Activated naive CD8-positive, alpha-beta T cell (primary cell): Measurements from ENCODE around the gene KIAA1671.

ENCODE experiments used
- H3K27ac Mint-ChIP-seq: one replicate; pipeline ENCODE4 v1.8.0; 2021; ENCODE audit warnings: mixed read lengths
- H3K27me3 Mint-ChIP-seq: one replicate; pipeline ENCODE4 v1.8.0; 2021; ENCODE audit warnings: mixed read lengths
- H3K36me3 Mint-ChIP-seq: one replicate; pipeline ENCODE4 v1.8.0; 2021; ENCODE audit warnings: mixed read lengths
- H3K4me1 Mint-ChIP-seq: one replicate; pipeline ENCODE4 v1.8.0; 2021; ENCODE audit warnings: low read depth, mixed read lengths
- H3K4me3 Mint-ChIP-seq: one replicate; pipeline ENCODE4 v1.8.0; 2021; ENCODE audit warnings: mild to moderate bottlenecking, mixed read lengths
- H3K9me3 Mint-ChIP-seq: one replicate; pipeline ENCODE4 v1.8.0; 2021; ENCODE audit warnings: low read depth, mixed read lengths

The KIAA1671 gene

DNA sequence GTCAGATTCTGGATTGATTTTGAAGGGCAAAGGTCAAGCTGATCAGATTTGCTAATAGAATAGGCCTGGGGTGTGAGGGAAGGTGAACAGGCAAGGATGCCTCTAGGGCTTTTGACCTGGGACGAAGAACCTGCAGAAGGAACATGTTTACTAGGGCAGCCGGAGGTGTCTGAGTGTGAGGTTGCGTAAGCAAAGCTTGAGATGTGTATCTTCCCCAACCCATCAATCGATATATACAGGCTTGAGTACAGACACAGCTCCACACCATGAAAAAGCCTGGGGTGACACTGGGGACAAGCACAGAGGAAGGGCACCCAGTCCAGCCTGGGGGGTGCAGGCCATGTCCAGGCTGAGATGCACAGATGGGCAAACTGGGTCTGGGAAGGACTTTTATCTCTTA lies 7.1 kb upstream of the KIAA1671 start:
- H3K27ac Mint-ChIP-seq: no peak overlapping the region
- H3K4me1 Mint-ChIP-seq: no peaks in the 10 kb centered on the region
- no peaks in the 10 kb centered on the region for H3K9me3 Mint-ChIP-seq
- no peaks in the 10 kb centered on the region for H3K36me3 Mint-ChIP-seq
- H3K27me3 Mint-ChIP-seq: peaks cover 24% of the 10 kb centered on the region
- H3K4me3 Mint-ChIP-seq: no peak overlapping the region

DNA sequence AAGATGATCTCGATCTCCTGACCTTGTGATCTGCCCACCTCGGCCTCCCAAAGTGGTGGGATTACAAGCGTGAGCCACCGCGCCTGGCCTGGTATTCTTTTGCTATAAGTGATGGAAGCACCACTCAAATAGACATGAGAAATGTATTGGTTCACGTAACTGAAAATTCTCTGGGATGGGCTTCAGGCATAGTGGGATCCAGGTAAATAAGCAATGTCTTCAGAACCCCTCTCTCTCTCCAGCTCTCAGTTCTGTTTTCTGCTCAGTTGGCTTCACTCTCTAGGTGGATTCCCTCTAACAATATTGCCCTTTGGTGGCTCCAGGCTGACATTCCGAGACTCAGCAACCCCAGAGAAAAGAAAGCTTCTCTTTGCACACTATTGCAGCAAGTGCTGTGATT lies 5.1 kb upstream of the KIAA1671 start:
- no peaks in the 10 kb centered on the region for H3K36me3 Mint-ChIP-seq
- no peak overlapping the region for H3K27ac Mint-ChIP-seq
- peaks cover 4% of the 10 kb centered on the region for H3K4me1 Mint-ChIP-seq
- H3K9me3 Mint-ChIP-seq: no peaks in the 10 kb centered on the region
- H3K27me3 Mint-ChIP-seq: peaks cover 30% of the 10 kb centered on the region
- H3K4me3 Mint-ChIP-seq: no peak overlapping the region

DNA sequence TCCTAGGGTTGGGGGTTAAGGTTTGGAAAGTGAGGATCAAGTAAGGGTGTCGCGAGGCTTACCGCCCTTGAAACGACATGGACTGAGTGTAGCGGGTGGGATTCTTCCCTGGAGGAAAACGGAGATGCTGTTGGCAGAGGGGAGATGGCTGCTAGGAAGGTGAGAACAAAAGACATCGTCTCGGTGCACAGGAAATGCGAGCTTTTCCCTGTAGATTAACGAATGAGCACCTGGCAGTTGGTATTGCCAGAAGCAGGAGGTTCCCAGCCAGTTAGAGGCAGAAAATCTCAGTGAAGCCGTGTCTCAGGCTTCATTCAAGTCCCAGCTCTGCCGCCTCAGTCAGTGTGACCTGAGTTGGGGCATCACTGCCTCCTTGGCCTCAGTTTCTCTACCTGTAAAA lies 4.6 kb upstream of the KIAA1671 start:
- no peak overlapping the region for H3K4me3 Mint-ChIP-seq
- H3K27me3 Mint-ChIP-seq: peaks cover 30% of the 10 kb centered on the region
- no peaks in the 10 kb centered on the region for H3K36me3 Mint-ChIP-seq
- no peak overlapping the region for H3K27ac Mint-ChIP-seq
- H3K4me1 Mint-ChIP-seq: peaks cover 4% of the 10 kb centered on the region
- H3K9me3 Mint-ChIP-seq: no peaks in the 10 kb centered on the region

DNA sequence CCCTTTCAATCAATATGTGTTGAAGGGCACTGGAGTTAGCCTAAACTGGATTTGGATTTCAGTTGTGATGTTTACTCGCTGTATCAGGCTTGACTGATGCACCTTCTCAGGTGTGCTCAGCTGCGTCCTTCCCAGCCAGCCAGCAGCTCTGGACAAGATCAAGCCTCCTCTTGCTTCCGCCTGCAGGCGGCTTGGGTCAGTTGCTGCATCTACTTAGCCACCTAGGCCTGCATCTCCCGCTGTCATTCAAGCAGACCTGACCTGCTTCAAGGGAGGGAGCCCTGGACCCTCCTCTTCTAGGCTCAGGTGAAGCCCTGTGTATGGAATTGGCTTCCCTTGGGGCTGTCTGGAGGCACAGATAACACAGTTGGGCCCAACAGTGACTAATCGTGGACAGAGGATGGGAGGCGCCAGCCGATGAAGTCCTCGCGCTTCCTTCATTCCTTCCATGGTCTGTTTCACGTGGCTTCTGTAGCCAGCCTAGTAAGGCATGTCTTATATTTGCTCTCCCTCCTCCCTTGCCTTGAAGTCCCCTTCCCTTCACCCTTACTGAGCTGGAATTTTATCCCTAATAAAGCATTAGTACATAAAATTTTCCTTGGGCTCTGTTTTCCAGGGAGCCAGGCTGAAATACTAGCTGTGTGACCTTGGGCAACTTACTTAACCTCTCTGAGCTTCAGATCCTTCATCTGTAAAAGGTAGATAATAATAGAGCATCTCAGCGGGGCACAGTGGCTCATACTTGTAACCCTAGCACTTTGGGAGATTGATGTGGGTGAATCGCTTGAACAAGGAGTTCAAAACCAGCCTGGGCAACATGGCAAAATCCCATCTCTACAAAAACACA lies 3.9 kb upstream of the KIAA1671 start:
- no peaks in the 10 kb centered on the region for H3K36me3 Mint-ChIP-seq
- no peak overlapping the region for H3K27ac Mint-ChIP-seq
- no peaks in the 10 kb centered on the region for H3K9me3 Mint-ChIP-seq
- no peak overlapping the region for H3K4me3 Mint-ChIP-seq
- H3K27me3 Mint-ChIP-seq: peaks cover 32% of the 10 kb centered on the region
- peaks cover 8% of the 10 kb centered on the region for H3K4me1 Mint-ChIP-seq

DNA sequence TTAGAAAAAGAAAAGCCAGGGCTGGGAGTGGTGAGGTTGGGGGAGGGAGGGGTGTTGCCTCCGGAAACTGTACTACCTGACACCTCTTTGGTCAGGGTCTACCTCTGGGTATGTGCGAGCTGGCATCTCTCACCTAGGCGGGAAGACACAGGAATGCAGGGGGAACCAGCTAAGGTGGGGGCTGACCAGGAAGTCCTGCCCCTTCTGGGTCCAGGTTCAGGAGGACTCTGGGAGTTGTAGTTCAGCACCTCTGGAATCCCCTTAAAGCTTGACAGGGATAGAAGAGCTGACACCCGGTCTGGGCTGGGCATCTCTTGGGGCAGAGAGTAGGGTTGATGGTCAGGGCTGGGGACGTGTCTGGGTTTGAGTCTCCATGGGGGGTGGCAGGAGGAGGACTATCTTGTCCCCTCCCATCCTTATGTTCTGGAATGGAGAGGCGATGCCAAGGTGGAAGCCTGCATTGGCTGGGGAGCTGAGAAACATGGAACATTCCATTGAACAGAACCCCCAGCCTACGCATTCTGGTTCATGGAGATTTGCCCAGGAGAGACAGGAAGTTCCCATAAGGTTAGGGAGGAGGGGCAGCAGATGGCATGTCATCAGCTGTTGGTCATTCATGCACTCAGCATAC lies 2.1 kb upstream of the KIAA1671 start:
- Mint-ChIP-seq H3K4me3 (peak overlapping the region; percentile 41), H3K27ac (no peak overlapping the region), H3K9me3 (no peaks in the 10 kb centered on the region)

DNA sequence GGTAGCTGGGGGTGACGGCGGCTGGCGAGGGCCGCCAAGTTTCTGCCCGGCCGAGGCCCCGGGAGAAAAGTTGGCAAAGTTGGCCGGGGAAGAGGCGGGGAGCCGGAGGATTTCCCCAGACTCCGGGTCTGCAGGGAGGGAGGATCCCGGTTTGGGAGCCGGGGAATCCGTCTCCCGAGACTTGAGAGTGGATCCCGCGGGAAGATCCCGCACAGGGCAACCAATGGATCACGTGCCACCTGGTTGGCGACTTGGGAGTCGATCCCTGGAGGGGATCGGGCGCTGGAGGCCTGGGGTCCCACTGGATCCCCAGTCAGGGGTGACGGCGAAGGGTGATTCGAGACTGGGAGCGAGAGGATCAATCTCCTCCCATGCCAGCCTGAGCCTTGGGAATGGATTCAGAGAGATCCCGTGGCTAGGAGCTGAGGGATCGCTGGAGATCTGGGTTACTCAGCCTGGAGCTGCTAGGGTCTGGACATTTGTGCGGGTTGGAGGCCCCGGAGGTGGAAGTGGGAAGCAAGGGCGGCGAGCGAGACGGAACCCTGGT lies 394 bp downstream of the KIAA1671 start:
- no peaks in the 10 kb centered on the region for H3K36me3 Mint-ChIP-seq
- no peak overlapping the region for H3K27ac Mint-ChIP-seq
- H3K9me3 Mint-ChIP-seq: no peaks in the 10 kb centered on the region
- H3K27me3 Mint-ChIP-seq: peaks cover 27% of the 10 kb centered on the region
- peaks cover 12% of the 10 kb centered on the region for H3K4me1 Mint-ChIP-seq
- H3K4me3 Mint-ChIP-seq: peak overlapping the region; percentile 79

More for the DNA sequence above, 2.1 kb upstream of the KIAA1671 start:
- peaks cover 12% of the 10 kb centered on the region for H3K4me1 Mint-ChIP-seq
- H3K27me3 Mint-ChIP-seq: peaks cover 32% of the 10 kb centered on the region
- no peaks in the 10 kb centered on the region for H3K36me3 Mint-ChIP-seq

DNA sequence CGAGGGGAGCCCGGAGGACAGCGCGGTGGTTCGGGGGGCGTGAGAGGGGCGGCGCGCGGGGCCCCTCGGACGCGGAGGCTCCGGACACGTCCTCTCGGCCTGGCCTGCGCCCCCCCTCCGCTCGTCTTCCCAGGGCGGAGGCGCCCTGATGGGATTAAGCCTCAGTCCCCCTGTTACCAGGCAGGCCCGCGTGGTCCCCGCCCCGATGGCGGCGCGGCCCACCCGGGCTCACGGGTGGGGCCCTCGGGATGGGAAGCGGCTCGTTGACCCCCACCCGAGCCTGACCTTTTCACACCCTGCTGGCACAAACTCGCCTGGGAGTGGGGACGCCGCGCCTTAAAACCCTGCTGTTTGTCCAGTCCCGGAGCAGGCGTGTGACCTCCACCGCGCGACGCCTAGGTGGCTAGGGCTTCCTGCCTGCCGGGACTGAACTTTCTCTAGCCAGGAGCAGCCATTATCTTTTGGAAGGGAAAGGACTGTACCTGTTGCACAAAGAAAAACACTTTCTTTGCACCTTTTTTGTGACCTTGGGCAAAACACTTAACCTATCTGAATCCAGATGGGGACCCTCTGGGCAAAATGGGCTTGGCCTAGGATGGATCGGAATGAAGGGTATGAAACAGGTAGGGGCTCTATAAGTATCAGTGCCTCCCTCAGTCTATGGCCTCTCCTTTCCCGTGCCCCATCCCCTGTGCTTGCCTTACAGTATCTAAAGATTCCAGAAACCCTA lies 1.0 kb downstream of the KIAA1671 start:
- Mint-ChIP-seq H3K4me3 (peak overlapping the region; percentile 79), H3K9me3 (no peaks in the 10 kb centered on the region), H3K27me3 (peaks cover 27% of the 10 kb centered on the region), H3K36me3 (no peaks in the 10 kb centered on the region), H3K27ac (no peak overlapping the region), H3K4me1 (peaks cover 12% of the 10 kb centered on the region)

DNA sequence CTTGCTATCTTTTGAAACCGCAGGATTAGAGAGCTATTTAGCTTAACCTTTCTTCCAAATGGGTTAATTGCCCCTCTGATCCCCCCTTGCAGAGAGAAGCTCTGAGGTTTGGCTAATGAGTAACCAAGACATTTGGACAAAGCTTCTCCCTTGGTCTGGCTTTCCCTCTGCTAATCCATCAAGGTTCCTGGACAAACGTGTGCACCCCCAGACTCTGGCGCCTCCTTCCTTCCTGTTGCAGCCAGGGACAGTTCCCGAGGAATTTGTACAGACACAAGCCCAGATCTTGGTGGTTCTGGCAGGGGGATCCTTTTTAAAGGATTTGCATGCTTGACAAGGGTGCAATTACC lies 1.6 kb downstream of the KIAA1671 start:
- Mint-ChIP-seq H3K27ac (no peak overlapping the region), H3K4me3 (peak overlapping the region; percentile 64)

DNA sequence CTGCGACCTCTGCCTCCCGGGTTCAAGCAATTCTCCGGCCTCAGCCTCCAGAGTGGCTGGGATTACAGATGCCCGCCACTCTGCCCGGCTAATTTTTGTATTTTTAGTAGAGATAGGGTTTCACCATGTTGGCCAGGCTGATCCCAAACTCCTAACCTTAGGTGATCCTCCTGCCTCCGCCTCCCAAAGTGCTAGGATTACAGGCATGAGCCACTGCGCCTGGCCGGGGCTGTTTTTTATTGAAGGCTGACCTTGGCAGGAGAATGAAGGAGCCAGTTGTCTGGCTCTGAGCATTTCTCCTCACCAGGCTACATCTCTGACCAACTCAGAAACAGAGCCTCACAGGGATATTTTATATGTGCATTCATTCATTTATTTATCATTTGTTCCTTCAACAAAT lies 2.3 kb downstream of the KIAA1671 start:
- H3K4me3 Mint-ChIP-seq: no peak overlapping the region
- no peak overlapping the region for H3K27ac Mint-ChIP-seq
- peaks cover 12% of the 10 kb centered on the region for H3K4me1 Mint-ChIP-seq
- no peaks in the 10 kb centered on the region for H3K9me3 Mint-ChIP-seq
- peaks cover 20% of the 10 kb centered on the region for H3K27me3 Mint-ChIP-seq
- no peaks in the 10 kb centered on the region for H3K36me3 Mint-ChIP-seq

More for the DNA sequence above, 1.6 kb downstream of the KIAA1671 start:
- Mint-ChIP-seq H3K4me1 (peaks cover 12% of the 10 kb centered on the region), H3K9me3 (no peaks in the 10 kb centered on the region), H3K27me3 (peaks cover 23% of the 10 kb centered on the region), H3K36me3 (no peaks in the 10 kb centered on the region)

DNA sequence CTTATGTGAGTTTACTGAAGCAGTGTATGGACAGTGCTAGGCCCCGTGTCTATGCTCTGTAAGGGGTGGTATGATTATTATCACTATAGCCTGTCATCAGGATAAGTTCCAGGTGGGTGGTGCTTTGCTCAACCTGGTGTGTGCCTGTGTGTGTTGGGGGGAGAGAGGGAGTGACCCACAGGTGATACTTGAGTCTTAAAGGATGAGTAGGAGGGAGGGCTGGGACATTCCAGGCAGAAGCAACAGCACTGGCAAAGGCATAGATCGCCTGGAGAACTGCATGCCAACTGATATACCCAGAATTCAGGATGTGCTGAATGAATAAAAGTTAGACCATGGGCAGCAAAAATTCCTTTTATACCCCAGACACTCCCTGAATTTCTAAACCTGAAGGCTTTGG lies 4.5 kb downstream of the KIAA1671 start:
- Mint-ChIP-seq H3K4me3 (no peak overlapping the region), H3K4me1 (peaks cover 8% of the 10 kb centered on the region), H3K27me3 (peaks cover 9% of the 10 kb centered on the region), H3K27ac (no peak overlapping the region), H3K36me3 (no peaks in the 10 kb centered on the region), H3K9me3 (no peaks in the 10 kb centered on the region)

DNA sequence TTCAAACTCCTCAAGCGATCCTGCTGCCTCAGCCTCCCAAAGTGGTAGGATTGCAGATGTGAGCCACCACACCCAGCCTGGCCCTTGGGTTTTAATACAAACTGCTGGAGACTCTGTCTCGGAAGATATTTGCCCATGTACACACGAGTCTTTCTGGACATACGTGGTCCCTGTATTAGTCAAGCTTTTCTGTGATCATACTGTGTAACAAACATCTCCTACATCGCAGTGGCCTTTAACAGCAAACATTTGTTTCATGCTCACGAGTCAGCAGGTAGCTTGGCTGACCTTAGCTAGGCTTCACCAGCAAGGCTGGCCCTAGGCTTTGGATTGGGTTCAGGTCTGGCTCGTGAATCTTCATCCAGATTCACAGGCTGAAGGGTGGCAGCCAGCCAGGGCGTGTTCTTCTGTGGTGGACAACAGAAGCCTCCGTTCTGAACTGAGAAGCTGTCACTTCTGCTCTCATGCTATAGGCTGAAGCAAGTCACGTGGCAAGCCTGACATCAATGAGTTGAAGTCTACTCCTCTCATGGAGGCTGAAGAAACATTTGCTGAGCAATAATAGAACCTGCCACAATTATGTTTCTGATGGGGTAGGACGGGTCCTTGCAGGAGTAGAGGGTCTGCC lies 8.8 kb downstream of the KIAA1671 start:
- H3K27me3 Mint-ChIP-seq: no peaks in the 10 kb centered on the region
- H3K9me3 Mint-ChIP-seq: no peaks in the 10 kb centered on the region
- H3K36me3 Mint-ChIP-seq: no peaks in the 10 kb centered on the region
- H3K4me1 Mint-ChIP-seq: no peaks in the 10 kb centered on the region
- no peak overlapping the region for H3K4me3 Mint-ChIP-seq
- no peak overlapping the region for H3K27ac Mint-ChIP-seq

DNA sequence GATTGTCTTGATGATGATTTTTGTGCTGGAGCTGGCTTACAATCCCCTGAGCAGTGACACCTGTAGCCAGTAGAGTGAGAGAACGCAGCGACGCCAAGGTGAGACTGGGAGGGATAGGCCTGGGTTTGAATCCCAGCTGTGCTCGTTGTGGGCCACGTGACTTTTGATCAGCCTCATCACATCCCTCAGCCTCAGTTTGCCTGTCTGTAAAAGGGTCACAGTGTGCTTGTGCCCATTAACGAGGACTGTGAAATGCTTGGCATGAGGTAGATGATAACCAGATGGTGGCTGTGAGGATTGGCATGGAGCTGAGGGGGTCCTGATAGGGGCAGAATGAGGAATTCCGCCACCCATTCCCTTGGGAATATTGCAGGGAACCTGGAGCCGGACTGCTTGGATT lies 9.6 kb downstream of the KIAA1671 start:
- H3K9me3 Mint-ChIP-seq: no peaks in the 10 kb centered on the region
- H3K36me3 Mint-ChIP-seq: no peaks in the 10 kb centered on the region
- H3K27ac Mint-ChIP-seq: no peak overlapping the region
- no peak overlapping the region for H3K4me3 Mint-ChIP-seq
- H3K27me3 Mint-ChIP-seq: no peaks in the 10 kb centered on the region
- H3K4me1 Mint-ChIP-seq: no peaks in the 10 kb centered on the region

DNA sequence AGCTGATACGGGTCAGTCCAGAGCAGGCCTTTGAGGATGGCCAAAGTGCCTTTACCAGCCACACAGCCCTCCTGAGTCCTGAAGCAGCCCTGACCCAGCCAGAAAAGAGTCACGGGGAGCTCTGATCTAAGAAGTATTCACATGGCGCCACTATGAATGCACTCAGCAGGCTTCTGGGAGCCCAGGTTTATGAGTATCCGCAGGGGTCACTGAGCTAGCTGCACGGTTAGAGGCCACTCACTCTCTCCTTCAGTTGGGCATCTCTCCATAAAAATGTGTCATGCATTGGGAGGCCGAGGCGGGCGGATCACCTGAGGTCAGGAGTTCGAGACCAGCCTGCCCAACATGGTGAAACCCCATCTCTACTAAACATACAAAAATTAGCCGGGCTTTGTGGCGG lies 10.3 kb downstream of the KIAA1671 start:
- Mint-ChIP-seq H3K9me3 (no peaks in the 10 kb centered on the region), H3K4me3 (no peak overlapping the region)

DNA sequence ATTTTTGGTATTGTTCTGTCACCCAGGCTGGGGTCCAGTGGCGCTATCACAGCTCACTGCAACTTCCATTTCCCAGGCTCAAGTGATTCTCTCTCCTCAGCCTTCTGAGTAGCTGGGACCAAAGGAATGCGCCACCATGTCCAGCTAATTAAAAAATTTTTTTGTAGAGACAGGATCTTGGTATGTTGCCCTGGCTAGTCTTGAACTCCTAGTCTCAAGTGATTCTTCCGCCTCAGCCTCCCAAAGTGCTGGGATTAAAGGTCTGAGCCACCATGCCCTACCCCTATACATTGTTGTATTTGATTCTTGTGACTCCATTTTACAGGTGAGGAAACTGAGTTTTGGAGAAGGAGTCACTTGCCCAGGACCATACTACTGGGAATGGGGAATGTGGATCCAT lies 11.9 kb downstream of the KIAA1671 start:
- Mint-ChIP-seq H3K4me3 (no peak overlapping the region), H3K4me1 (no peaks in the 10 kb centered on the region), H3K27me3 (no peaks in the 10 kb centered on the region), H3K9me3 (no peaks in the 10 kb centered on the region), H3K27ac (no peak overlapping the region), H3K36me3 (no peaks in the 10 kb centered on the region)

More for the DNA sequence above, 10.3 kb downstream of the KIAA1671 start:
- Mint-ChIP-seq H3K27me3 (no peaks in the 10 kb centered on the region), H3K4me1 (no peaks in the 10 kb centered on the region), H3K27ac (no peak overlapping the region), H3K36me3 (no peaks in the 10 kb centered on the region)
